Muscle of back (tissue), 11 donors: ENCODE data around the gene BZW1. TPM values are rescaled to one million over a fixed set of nuclear protein-coding genes. Genes with fewer than 3 reads are reported as not detected.

Experiments used
- DNase-seq, 3 donors: peaks; one replicate each; pipeline versions ENCODE4 v3.0.0 to v3.0.0-alpha.2; 2013
- polyA plus RNA-seq, 10 donors: library from polyadenylated mRNA; unstranded; fragments of 120-200 nt; gene quantifications; one replicate each; pipeline ENCODE4 v1.2.1, GENCODE V29; 2013; ENCODE audit not compliant: insufficient read length in 10 of 10

The BZW1 gene
- polyA plus RNA-seq, 10 donors = 118 to 163 (median 129) TPM

- DNase-seq = no peak
Observed at GRCh38 chr2:200828104-200828503, 16.4 kb downstream of the BZW1 start.

- no peak for DNase-seq
Observed at GRCh38 chr2:200828572-200829257, 17.0 kb downstream of the BZW1 start.

DNA sequence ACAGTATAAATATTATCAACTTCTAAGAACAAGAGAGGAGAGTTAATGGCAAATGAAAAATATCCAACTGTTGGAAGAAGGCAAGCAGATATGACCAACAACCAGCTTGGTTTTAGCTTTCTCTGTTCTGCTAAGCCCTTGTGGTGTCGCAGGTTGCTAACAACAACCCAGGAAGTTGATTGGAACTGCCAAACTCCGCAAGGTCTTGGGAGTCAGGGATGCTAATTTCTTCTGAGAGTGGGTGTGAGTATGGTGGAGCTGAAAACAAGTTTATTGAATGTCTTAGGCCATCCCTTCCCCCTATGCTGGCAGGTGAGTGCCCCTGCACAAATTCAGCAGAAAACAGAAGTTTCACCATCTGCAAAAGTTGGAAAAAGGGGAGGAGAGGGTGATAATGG is 17.5 kb downstream of the BZW1 start:
- DNase-seq = no peak

DNA sequence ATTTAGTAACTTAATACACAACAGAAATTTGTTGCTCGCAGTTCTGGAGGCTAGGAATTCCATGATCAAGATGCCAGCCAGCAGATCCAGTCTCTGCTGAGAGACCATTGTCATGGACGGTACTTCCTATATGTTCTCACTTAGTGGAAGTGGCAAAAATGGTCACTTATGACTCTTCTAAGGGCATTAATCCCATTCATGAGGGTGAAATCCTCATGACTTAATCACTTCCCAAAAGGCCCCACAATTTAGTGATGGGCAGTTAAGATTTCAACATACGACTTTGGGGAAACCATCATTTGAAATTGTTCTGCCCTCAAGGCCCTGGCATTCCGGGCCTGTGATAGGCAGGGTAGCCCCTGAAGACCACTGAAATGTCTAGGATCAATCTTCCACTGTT is 23.0 kb downstream of the BZW1 start:
- no peak for DNase-seq

DNA sequence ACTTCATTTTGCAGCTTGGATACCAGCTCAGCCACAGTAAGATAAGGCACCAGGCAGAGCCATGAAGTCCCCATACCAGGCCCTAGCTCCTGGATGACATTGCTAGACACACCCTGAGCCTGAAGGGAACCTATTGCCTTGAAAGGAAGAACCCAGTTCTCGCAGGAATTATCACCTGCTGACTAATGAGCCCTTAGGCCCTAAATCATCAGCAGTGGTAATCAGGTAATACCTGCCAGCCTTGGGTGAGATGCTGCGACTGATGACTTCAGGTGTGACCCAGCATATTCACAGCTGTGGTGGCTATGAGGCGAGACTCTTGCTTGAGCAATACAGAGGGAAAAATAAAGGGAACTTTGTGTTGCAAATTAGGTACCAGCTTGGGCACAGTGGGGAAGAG is 27.8 kb downstream of the BZW1 start:
- no peak for DNase-seq

GRCh38 chr2:200843993-200844948 is 32.6 kb downstream of the BZW1 start:
- no peak for DNase-seq

DNA sequence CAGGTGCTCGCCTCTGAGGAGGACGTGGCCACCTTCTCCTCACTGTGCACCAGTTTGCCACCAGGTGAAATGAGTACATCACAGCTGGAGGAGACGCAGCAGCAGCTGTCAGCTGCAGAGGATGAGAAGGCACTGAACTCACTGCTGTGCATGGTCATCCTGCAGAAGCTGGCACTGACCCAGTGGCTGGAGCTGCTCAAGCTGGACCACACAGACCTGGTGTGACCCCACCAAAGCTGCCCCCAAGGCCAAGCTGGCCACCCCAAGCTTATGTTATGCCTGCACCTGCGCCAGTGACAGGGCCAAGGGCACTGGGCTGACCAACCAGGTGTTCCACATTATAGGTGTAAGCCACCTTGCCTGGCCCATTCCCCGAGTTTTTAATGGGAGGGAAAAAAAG is 33.5 kb downstream of the BZW1 start:
- DNase-seq = no peak

DNA sequence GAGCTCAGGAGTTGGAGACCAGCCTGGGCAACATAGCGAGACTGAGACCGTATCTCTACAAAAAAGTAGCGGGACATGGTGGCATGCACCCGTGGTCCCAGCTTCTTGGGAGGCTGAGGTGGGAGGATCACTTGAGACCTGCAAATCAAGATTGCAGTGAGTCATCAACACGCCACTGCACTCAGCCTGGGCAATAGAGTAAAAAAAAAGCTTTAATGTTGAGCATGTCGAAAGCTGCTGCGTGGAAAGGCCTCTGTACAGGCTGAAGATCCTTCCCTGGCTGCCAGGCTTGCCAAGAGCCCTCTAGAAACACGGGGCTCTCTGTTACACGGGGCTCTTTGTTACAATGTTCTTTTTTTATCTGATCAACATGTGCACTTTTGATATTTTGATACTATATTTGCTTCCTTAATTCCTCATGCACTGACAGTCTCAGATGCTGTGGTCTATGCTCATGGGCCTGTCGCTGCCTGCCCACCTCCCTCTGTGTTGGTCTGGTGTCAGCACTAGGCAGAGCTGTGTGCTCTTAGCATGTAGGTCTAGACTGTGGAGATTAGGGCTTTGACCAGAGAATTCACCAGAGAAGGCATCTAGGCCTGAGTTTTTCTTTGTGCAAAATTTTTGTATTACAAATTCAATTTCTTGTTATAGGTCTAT is 34.1 kb downstream of the BZW1 start:
- DNase-seq = no peak

- DNase-seq = no peak
Observed at GRCh38 chr2:200847269-200847668, 35.6 kb downstream of the BZW1 start.

GRCh38 chr2:200847939-200848338 is 36.2 kb downstream of the BZW1 start:
- DNase-seq = no peak

DNA sequence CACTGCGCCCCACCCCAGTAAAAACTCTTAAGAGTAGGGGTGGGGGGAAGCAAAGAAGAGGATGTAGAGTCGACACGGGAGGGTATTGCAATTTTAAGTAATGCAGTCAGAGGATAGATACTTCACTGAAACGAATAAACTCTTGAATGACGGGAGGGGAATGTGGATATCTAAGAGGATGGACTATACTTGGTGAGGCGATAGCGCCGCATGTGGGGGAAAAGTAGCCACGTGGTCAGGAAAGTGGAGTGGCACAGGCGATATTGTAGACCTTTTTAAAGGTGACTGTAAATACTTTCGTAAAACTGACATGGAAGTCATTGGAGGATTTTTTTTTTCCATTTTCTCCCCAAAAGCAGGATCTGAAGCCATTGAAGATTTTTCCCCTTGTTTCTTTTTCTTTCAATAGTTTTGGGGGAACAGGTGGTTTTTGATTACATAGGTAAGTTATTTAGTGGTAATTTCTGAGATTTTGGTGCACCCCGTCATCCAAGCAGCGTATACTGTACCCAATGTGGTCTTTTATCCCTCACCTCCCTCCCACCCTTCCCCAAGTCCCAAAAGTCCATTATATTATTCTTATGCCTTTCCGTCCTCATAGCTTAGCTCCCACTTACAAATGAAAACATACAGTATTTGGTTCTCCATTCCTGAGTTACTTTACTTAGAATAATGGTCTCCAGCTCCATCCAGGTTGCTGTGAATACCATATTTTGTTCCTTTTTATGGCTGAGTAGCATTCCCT is 39.0 kb downstream of the BZW1 start:
- DNase-seq = no peak

- no peak for DNase-seq
Observed at GRCh38 chr2:200851398-200852248, 39.9 kb downstream of the BZW1 start.

DNA sequence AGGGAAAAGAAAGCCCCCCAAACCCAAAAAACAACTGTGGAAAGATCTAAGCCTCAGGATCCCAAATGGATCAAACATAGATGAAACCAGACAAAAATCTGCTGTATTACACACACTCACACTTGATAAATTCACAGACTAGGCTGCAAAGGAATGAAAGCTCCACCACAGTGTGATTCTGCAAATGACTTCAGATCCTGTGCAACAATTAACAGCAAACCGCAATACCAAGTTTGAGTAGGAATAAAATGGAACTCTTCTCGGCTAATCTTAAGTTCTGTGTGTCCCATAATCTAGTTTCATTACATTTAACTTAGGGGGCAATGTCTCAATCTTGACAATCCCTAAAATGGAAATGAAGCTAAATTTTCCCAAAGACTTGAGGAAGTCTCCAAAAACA is 40.9 kb downstream of the BZW1 start:
- DNase-seq = no peak

- no peak for DNase-seq
Observed at GRCh38 chr2:200856806-200857205, 45.1 kb downstream of the BZW1 start.

GRCh38 chr2:200860092-200860795 is 48.5 kb downstream of the BZW1 start:
- DNase-seq = peak in 2 of 3 donors; percentile 6 to 10

DNA sequence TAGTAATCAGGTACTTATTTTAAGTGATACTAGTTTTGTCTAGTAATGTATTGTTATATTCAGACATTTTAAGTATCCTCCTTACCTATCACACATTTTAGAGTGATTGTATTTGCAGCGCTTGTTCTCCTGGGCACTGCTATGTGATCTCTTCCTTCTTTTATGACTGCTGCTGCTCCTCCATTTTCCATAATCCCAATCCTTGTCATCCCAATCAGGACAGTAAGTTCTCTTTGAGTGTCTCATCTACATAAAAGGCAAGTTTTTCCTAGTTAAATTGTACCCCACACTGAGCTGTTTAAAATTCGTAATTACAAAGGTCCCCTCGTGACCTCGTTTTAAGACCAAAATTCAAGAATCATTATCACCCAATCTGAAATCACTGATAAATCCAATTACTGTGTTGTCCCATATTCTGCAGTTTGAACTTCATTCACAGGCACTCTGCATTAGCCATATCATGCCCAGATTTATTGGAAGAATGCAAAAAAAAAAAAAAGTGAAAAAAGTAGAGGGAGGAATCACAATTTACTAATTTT is 50.0 kb downstream of the BZW1 start:
- DNase-seq = peak in 2 of 3 donors; percentile 6 to 35

GRCh38 chr2:200862532-200863000 is 50.9 kb downstream of the BZW1 start:
- peak; percentile 58 to 81 (median 63) for DNase-seq

- DNase-seq = no peak
Observed at GRCh38 chr2:200863782-200864175, 52.1 kb downstream of the BZW1 start.

DNA sequence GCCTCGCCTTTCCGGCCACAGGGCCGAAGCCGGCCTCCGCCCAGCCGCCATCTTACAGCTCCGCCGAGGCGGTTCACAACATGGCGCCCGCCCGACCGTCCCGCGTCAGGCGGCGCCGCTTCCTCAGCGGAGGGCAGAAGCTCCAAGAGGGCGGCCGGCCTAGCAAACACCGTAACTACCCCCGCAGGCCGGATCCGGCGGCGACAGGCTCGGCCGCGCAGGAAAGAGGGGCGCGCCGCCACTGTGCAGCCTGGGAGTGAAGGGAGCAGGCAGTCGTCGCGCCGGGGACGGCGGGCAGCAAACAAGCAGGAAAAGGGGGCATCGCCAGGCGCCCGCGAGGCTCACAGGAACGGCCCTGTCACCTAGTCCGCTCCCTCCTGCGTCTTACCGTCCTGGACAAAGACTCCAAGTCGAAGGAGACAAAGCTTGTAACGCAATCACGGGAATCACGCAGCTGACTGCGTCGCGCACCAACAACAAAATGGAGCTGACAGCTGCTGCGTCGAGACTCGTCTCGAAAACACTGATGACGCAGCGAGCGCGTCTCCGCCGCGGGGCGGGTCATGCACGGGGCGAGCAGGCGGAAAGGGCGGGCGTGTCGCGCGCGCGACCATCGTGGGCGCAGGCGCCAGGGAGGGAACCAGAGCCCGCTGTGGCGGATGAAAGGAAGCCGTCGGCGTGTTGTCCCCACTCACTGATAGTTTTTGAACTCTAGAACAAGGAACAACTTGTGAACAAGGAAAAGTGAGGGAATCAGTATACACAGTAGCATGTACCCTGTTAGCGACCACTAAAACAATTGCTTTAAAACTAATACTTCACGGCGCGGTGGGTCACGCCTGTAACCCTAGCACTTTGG is 52.7 kb downstream of the BZW1 start, which contains the start of gene CLK1:
Gene CLK1, minus strand, starts transcription at position 483 of the 859 bp plus-strand sequence. CDS start 2,796 bp downstream, outside the sequence.
- DNase-seq = peak; percentile 95 to 99 (median 98)
